Effector CD8-positive, alpha-beta T cell (primary cell): ENCODE results near the gene FANCI.

ENCODE experiments used
- DNase-seq: peaks from one replicate; lab custom pipeline; 2025; lab: John Stamatoyannopoulos, UW

Gene FANCI

DNA sequence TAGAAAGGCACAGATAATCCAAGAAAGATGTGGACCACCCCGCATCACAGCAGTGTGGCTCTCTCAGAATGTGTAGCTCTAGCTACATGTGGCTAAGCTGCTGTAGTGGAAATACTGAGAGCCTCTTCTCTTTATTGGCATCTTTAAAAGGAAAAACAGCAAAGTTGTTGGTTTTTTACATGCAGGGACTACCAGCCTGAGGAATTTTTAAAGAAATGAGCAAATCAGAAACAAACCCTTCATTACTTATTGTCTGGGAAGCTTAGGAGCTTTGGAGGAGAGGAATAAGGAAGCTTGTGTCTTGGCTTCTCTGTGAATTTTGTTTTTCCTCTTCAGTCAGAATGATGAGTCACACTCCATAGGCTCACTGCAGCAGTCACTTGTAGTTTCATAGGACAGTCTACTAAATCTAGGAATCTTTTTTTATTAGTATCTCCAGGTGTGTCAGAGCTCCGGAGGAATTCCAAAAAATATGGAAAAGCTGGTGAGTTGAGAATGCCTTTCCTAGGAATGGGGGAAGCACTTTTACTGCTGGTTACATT lies 63.3 kb downstream of the FANCI start:
- DNase-seq = no peak

DNA sequence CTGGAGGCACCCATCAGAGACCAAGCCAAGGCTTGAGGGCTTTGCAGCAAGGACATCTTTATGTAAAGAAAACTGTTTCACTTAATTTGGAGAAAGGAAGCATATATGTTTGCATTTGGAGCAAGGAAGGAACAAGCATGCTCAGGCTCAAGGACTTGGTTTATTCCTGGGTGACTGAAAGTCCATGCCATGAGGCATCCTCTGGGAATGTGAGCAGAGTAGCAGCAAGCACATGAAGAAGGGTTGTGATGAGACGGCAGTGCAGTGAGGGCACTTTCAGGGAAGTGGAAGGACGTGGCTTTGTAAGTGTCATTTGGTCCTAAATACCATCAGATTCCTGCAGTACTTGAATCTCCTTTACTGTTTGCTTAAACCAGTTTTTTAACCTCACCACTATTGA lies 64.0 kb downstream of the FANCI start:
- no peak for DNase-seq

DNA sequence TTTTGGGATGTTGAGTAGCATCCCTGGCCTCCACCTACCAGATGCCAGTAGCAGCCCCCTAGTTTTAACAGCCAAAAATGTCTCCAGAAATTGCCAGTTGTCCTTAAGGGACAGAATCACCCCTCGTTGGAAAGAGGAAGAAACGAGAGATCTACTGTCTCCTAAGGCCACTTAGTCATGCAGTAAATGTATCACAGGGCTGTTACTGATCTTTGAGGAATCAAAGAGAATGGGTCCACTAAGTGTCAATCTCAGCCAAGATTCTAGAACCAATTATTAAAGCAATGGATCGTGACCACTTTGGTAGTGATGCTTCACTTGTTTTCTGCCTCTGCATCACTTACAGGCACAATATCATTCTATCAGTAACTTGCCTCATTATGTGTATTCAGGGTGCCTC lies 64.5 kb downstream of the FANCI start:
- no peak for DNase-seq

DNA sequence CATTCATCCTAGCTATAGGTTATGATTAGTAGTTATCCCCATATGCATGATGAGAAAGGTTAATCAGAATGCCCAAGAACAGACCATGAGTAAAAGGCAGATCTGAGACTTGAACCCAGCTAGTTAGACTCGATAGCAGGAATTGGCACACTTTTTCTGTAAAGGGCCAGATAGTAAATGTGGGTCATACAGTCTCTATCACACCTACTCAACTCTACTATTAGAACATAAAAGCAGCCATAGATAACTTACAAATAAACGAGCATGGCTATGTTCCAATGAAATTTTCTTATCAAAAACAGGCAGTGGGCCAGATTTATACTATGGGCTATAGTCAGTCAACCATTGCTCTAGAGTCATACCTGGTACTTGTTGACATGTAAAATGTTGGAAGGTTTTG lies 66.2 kb downstream of the FANCI start:
- no peak for DNase-seq

DNA sequence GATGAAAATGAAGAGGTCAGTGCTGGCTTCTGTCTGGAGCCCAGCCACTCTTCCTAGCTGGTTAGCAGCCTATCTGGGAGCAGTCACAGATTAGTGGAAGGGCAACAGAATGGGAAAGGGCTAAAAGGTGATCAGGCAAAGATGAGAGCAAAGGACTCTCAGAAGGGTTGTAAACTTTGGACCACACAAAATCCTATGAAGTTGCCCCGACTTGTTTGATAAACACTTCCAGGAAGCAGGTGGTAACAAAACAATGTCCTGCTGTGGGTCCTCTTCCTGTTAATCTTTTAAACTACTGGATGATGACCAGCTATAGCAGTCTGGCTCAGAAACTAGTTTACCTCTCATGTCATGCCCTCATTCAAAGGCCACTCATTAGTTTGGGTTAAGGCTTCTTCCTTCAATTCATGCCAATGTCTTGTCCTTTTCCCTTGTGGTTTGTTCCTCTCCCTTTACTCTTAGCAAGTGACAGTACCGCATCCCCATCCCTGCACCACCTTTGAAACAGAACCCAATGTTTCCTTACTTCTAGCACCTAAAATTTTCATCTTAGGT lies 71.7 kb downstream of the FANCI start:
- DNase-seq = no peak

DNA sequence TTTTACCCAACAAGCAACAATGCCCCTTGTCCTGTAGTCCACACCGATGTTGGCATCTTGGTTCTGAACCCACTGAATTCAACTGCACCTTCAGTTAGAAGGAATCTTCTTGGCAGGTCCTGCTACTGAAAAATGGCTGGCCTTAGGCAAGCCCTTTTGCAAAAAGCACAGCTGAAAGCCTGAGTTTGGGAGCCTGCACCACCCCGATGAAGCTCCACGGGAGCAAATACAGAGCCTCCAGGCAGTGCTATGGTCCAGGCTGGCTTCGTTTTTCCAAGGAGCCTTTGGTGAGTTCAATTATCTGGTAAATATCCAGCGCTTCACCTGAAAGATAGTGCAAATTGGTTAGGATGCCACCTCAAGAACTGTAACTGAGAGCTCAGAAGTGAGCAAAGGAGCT lies 72.7 kb downstream of the FANCI start:
- no peak for DNase-seq

DNA sequence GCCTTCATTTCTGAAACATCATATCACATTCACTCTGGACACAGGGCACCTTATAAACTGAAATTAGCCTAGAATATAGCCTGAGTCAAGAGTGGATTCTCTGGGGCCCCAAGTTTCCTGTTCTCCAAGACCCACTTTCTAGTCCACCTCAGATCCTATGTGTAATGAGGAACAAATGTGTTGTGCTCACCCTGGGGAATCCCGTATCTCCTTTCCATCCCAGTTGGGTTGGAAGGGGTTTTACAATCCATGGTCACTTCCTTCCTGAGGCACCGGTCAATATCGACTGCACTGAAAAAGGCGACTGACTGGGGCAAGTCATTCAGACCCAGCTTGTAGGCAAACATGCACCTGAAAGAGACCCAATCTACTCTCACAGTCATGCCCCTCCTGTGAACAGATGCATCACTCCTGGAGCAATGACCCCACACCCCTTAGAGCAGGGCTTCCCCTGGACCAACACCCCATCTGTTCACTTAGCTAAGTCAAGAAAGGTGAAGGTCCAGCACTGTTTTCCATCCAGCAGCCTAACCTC lies 73.5 kb downstream of the FANCI start:
- no peak for DNase-seq

DNA sequence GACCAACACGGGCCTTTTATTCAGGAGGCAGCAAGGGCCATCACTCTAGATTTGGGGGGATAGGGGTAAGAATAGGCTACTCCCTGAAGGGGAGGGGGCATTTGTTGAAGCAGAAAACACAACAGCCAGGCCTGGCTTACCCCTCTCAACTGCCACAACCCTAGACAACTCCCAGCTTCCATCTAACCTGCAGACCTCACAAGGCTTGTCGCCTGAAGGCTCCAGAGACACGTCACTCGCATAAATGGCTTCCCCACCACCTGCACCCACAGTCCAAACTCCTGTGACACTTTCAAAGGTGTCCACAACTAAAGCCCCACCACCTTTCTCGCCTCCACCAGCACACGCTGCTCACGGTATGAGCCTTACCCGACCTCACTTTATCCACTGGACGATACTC lies 75.9 kb downstream of the FANCI start:
- no peak for DNase-seq

DNA sequence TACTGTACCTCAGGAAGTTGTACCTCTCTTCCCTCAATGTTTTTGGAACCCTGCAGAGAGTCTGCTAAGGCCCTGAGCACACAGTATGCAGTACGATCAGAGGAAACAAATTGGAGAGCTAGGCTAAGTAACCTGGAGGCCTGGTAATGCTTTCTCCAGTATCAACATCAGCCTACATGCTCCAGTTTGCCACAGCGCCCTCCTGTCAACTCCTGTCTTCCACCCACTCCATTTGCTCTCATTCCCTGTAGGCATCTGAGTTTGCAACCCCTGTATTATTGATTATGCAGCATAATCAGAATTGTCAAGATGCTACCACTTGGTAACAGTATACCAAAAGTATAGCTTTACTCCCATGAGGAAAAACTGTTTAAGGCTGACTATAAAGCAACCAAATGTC lies 76.4 kb downstream of the FANCI start:
- no peak for DNase-seq

DNA sequence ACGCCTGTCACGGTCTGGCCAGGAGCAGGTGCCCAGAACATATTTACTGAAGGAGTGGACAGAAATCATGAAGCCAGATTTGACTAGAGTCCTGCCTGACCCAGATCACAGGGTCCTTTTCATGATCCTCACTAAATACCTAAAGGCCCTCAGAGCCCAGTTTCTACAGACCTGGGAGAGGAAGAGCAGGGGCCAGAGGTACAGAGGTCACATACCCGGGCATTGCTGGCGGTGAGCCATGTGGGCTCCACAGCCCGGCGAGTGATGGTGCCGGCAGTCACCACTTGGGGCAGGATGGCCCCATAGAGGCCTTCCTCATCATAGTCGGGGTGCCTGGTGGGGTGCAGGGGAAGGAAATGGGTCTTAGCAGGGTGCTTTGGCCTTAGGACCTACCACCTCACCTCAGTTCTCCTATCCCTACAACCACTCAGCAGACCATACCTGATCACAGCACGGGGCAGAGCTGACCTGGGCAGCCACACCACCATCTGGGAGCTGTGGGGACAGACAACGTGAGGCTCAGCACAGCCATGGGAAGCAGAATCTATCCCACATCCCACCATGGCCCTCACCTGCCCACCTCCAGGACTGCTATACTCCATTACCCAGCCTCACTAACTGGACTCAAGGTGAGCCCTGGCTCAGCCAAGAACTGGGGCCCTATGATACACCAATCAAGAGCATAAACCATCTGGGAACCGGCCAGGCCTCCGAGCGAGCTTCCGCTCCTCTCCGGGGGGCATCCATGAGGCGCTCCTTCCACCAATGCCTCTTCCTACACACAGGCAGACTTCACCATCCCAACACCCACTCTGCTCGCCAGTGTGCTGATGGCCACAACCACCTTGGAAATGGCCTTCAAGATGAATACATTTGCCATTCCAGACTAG lies 78.0 kb downstream of the FANCI start:
- no peak for DNase-seq

DNA sequence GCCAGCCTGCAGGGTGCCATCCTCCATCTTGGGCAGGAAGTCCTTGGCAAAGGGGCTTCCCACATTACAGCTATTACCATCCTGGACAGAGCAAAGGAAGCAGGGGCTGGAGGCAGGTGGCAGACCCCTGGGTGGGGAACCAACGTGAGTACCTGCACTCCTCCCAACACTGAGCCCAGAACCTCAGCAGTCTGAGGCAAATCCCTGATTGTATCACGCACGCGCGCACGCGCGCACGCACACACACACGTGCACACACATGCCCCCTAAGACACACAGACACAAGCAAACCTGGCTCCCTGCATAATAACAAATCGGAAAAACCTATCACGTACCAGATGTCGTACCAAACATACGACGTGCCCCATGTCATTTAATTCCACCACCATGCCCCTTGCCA lies 79.0 kb downstream of the FANCI start:
- DNase-seq = no peak

DNA sequence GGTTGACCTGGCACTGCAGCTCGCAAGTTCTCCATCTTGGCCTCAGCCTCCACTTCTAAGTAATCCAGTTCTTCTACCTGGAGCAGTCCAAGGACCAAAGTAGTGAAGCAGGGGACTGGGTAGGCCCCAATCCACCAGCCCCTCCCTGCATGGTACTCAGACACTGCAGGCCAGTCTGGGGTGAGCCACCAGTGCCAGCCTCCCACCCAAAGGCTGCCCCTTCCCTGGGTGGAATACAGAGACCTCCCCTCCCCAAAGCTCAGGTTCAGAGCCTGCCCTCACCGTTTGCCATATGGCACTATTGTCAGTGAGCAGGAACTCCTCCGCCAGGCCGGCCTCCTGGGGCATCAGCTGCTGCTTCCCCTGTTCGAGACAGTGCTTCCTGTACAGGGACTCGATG lies 80.0 kb downstream of the FANCI start:
- DNase-seq = no peak

DNA sequence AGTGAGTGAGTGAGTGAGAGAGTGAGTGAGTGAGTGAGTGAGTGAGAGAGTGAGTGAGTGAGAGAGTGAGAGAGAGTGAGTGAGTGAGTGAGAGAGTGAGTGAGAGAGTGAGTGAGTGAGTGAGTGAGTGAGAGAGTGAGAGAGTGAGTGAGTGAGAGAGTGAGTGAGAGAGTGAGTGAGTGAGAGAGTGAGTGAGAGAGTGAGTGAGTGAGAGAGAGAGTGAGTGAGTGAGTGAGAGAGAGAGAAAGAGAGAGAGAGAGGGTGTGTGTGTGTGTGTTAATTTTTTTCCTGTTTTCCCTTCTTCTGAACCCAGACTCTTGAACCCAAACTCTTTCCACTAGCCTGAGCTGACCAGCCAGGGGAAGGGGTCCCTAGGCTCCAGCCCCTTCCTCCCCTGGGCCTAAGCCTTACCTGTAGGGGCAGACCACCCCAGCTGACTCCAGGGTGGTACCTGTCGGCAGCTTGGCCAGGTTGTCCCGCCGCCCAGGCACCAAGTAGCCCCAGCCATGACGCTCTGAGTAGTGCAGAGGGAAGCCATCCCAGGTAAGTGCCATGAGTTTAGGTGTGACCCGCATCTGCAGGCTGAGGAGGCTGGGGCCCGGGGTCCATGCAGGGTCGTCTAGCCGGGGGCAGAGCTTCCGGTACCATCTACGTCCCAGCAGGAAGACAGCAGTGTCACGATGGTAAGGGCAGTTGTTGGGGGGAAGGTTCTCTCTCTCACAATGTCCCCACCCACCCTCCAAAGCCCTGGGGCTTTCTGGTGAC lies 81.4 kb downstream of the FANCI start:
- no peak for DNase-seq

DNA sequence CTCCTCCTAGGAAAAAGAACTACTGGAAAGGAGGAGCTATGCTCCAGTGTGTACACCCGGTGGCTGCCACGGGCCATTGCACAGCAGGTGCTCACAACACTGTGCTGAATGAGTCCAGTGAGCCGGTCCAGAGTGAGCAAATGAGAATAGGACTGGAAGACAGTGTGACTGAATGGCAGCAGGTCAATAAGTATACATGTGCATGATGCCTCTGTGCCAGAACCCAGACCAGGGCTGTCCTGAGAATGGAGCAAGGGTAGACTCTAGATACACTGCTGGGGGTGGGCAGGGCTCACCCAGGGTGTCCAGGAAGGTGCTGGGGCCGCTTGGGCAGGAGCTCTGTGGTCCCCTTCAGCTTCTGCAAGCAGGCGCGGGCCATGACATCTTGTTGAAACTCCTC lies 82.5 kb downstream of the FANCI start:
- DNase-seq = no peak

DNA sequence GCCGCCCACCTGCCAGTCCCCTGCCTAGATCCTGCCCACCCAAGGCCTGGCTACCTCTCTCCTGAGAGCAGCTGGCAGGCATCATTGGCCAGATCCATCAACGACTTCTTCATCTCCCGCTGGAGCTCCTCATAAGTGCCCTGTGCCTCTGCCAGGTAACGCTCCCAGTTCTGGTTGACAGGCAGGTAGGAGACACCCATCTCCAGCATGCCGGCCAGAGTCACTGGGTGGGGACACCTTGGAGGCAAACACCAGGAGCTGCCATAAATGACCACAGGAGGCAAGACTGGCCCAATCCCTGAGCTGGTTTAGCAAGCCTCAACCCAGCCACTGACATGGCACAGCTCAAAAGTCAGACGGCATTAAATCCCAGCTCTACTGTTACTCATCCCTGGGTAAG lies 83.3 kb downstream of the FANCI start:
- no peak for DNase-seq

DNA sequence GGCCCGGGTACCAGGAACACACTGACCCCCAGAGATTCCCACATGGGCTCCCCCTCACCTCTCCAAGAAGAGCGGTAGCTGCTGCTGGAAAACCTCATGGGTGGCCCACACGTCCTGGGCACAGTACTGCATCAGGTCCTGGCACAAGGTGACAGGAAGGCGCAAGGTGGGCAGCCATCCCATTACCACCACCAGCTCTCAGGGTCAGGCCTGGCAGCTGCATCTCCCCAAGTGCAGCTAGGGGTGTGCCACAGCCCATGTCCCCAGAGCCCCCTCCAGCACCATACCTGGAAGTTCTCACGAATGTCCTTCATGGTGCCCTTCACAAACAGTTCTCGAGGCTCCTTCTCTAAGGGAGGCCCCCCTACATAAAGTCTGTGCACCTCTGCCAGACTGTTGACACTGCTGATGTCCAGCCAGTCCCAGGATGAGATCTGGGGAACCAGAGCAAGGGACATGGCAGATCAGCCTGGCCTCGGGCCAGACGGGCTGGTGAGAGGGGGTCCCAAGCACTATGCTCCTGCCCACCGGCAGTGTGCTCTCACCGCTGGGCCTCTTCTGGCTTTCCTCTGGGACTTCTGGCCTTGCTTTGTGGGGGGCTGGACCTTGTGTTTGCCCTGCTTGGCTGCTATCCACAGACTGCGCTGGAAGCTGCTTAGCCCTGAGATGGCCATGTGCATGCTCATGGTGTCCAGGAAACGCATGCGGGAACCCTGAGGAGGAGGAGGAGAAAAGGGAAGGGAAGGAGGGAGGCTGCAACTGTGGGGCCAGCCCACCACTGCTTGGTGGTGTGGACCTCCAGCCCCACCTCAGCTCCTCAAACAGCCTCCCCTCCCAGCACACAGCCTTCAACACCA lies 84.8 kb downstream of the FANCI start:
- DNase-seq = no peak

DNA sequence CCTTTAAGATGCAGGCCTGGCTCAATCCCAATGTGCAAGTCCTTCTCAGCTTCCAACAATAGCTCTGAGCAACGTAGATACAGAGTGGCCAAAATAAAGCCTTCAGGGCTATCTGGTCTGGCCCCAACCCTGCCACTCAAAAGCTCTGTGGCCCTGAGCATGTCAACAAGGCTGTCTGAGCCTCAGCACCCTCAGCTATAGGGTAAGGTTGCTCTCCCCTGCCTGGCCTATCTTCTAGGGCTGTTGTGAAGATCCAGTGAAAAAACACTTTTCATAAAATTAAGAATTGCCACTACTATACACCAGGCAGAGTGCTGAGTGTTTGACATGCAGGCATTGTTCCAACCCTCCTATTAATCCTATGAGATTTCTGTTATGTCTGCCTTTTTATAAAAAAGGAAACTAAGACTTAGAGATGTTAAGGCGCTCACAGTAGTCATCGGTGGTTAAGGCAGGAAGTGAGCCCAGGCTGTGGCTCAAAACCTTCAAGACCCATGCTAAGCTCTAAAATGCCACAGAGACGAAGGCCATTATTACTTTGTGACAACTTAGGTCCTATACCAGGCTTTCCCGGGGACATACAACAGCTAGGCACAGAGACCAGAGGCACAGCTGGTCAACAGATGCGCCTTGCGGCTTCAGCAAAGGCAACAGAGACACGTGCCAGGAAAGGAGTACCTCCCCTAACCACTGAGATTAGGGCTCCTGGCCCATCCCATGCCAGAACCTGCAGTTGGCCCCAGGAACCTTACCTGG lies 85.7 kb downstream of the FANCI start:
- DNase-seq = no peak

DNA sequence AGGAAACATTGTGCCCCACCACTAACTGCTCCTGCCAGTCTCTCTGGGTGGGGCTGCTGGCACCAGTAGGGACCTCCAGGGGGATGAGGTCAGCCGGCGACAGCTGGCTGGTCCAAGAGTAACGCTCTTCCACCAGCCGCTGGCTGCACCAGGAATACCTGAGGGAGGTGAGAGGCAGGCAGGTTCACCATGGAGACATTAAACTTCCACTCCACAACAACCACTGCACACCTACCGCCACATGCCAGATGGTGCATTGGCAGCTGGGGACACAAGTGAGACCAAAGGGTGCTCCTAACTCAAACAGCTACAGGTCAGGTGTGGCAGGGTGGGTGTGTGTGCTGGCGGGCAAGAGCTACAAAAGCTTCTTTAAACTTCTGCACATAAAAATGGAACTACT lies 86.3 kb downstream of the FANCI start:
- no peak for DNase-seq

DNA sequence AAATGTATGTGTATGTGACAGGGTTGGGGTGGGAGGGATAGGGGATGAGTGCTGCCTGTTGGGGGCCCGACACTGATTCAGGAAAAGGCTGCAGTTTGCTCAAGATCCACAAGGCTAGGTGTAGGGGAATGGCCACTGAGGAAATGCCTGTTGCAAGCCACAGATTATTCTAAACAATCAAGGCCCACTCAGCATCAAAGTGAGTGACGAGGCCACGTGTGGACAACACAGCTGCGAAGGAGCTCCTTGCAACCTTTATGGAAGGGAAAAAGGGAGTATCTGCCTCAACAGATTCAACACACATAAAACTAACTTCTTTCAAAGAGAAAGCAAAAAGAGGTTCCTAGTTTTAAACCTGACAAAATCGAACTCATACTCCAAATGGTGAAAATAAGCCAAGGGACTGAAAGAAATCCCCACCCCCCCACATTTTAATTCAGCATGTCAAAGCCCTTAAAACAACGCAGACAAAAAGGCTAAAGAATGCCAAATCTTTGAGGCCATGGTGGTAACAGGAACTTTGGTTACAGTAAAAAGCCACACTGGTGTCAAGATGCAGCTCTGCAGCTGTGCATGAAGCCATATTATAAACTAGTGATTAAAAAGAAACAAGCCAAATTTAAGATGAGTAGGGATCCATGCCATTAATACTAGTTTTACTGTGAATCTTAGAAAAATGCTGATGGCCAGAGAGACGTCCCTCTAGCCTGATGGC lies 87.3 kb downstream of the FANCI start:
- no peak for DNase-seq

DNA sequence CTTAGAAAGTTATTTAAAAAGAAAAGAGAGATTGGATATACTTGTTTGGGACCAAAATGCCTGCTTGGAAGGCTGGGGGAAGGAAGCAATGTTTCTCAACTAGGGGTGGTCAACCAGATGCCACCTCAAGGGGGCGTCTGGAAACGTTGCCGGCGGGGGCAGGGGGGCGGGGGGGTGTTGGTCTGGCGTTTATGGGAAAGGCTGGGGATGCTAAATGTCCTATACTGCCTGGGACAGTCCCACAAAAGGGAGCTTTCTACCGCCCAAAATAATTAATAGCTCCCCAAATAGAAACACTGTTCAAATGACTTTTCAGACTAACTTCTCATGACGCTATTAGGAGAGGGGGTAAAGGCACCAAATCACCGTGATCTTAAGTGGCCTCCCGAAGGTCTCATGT lies 88.7 kb downstream of the FANCI start:
- peak; percentile 5 for DNase-seq
